GM18858 (cell line): ENCODE measurements around the gene SEL1L3.

Experiments used
- ATAC-seq: cut with Tn5 transposase; IDR thresholded peaks from one replicate; pipeline ENCODE4 v1.9.1; 2021; ENCODE audit not compliant: unreplicated experiment

Gene SEL1L3

GRCh38 chr4:25857403-25857802 lies 5.4 kb downstream of the SEL1L3 start:
- no peak for ATAC-seq

- no peak for ATAC-seq
Observed at GRCh38 chr4:25856756-25857155, 6.0 kb downstream of the SEL1L3 start.

- no peak for ATAC-seq
Observed at GRCh38 chr4:25852103-25852502, 10.7 kb downstream of the SEL1L3 start.

- no peak for ATAC-seq
Observed at GRCh38 chr4:25847329-25847728, 15.5 kb downstream of the SEL1L3 start.

GRCh38 chr4:25845841-25846653 lies 16.7 kb downstream of the SEL1L3 start:
- no peak for ATAC-seq

DNA sequence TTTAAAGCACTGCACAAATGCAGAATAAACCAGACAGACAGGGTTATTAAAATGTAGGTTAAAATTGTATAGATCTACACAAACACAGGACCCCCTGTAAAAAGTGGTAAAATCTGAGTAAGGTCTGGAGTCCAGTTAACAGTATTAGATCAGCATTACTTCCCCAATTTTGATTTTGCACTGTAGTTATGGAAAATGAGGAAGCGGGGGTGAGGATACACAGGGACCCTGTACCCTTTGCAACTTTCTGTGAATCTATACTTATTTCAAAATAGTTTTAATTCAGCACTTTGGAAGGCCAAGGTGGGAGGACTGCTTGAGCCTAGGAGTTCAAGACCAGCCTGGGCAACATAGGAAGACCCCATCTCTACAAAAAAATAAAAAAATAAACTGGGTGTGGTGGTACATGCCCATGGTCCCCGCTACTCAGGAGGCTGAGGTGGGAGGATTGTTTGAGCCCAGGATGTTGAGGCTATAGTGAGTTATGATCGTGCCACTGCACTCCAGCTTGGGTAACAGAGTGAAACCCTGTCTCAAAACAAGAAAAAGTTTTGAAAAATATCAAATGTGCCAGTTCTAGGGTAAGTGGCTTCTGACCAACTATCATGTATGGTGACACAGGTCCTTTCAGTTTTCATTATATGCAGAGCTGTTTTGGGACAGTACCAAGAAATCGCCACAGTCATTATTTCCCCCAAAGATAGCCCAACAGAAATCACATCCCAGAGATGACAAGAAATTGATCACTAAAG lies 17.7 kb downstream of the SEL1L3 start:
- ATAC-seq = no peak

- peak; percentile 34 for ATAC-seq
Observed at GRCh38 chr4:25843340-25844097, 19.3 kb downstream of the SEL1L3 start.

DNA sequence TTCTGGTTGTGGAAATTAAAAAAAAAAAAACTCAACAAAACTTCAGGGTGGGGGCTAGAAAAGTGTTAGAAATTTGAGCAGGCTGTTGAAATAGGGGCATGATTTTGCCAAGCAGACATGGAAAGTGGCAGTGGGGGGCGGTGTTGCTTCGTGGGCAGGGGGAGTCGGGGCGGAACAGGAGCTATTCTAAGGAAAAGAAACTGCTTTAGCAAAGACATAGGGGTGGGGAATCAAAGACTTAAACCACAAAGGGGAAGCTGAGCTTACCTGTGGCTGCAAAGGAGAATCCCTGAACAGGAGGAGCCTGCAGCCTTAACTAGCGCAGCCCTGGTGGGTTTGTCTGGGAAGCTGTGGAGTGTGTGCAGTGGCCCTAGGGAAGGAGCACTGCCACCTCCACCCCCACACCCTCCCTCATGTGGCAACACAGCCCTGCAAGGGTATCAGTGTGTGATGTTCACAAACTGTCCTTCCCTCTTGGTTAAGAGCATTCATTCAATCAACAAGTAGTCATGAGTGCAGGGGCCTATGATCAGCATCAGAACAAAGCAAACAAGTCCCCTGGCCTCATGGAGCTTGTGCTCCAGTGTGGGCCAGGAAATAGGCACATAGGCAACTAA lies 20.5 kb downstream of the SEL1L3 start:
- ATAC-seq = peak; percentile 66

DNA sequence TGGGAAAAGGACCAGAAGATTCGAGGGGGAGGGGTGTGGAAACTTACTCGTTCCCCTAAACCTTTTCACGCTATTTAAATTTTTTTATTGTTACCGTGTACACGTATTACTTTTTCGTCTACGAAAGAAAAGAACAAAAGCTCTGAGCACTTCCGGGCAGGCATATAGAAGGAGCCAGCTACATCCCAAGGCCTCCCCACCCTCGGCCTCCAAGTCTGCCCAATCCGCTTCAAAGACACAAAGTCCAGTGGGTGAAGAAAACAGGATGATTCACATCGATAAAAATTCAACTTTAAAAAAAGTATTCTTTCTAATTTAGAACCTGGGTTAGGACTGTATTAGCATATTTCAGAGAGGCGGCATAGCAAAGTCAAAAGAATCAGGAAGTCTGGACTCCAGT lies 23.1 kb downstream of the SEL1L3 start:
- ATAC-seq = no peak

GRCh38 chr4:25839233-25839632 lies 23.6 kb downstream of the SEL1L3 start:
- no peak for ATAC-seq

GRCh38 chr4:25838526-25838925 lies 24.3 kb downstream of the SEL1L3 start:
- ATAC-seq = no peak

- no peak for ATAC-seq
Observed at GRCh38 chr4:25837107-25837506, 25.7 kb downstream of the SEL1L3 start.

- no peak for ATAC-seq
Observed at GRCh38 chr4:25835384-25835783, 27.4 kb downstream of the SEL1L3 start.

DNA sequence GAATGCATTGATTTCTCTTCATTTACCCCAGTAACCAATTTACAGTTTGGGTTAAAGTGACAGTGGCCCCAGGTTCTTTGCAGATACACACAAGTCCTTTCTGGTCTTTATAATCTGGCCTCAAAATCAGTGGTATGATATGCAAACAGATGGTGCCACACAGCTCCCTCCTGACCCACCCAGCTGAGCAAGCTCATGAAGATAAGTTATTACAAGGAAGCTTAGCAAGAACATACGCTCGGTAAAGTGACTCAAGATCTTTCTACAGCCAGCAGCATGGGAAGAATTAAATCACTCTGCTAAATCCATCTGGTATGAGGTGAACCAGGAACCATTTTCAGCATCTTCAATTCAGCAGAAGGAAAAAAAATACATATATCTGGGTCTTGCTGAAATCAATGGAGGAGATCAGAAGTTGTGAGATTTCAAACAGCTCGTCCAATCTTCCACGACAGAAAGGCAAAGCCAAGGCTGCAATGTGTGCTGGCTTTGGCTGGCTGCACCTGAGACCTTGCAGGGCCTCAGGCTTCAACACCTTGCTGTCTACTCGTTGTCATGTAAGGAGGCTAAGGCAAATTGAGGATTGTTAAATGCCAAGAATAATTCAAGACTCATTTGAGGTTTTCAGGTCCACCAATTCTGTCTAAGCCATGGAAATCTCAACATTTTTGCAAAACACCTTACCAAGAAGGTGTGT lies 28.2 kb downstream of the SEL1L3 start:
- ATAC-seq = no peak

GRCh38 chr4:25830548-25830947 lies 32.2 kb downstream of the SEL1L3 start:
- ATAC-seq = no peak

- no peak for ATAC-seq
Observed at GRCh38 chr4:25827897-25828296, 34.9 kb downstream of the SEL1L3 start.

- ATAC-seq = no peak
Observed at GRCh38 chr4:25827373-25827772, 35.4 kb downstream of the SEL1L3 start.

DNA sequence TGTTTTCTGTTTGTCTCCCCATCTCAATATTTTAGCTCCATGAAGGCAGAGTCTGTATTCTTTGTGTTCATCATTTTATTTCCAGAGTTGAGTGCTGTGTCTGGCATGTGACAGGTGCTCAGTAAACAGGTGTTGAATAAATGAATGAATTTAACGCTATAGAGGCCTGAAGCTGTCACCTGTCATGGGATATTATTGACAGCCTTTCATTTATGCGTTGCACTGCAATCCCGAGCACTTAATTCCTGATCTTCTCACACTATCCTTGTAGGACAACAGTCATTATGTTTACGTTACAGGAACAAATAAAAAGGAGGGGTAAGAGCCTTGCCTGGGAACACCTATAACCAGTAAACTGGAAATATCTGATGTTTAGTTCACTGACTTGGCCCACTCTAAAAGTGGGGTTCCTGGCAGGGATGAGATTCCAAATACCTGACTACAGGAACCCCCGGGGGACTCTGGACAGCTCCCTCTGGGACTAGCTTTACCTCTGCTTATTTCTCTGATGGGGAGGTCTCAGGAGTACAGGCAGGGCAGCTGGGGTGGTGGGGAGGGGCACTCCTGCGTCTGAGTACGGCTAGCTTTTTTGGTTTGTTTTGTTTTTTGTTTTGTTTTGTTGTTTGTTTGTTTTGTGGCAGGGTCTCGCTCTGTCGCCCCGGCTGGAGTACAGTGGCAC lies 36.6 kb downstream of the SEL1L3 start:
- no peak for ATAC-seq

DNA sequence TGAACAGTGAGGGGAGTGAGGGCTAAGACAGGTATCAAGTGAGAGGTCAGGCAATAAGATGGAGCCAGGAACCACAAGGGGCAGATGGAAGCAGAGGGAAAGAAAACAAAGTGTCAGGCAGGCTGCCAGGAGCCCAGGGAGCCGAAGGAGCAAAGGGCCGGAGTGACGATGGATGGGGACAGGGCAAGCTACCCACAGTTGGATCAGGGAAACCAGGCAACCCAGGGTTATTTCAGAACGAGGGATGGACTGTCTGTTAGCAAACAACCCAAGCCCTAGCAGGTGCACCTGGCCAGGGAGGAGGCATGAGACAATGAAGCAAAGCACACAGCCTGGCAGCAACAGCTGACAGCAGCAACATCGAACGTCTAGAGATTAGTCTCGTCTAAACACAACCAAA lies 39.2 kb downstream of the SEL1L3 start:
- no peak for ATAC-seq

GRCh38 chr4:25821899-25822298 lies 40.9 kb downstream of the SEL1L3 start:
- ATAC-seq = no peak
